ENCODE data around the gene SLC46A1. TPM values are rescaled to one million over a fixed set of nuclear protein-coding genes. Genes with fewer than 3 reads are reported as not detected.

Gene SLC46A1
- total and polyA plus RNA-seq, 2 of the 8 experiments (the other 6 are each of a cell fraction or from before 2014, with no cell fraction given), result 5.3 to 8.7 TPM

- peak; percentile 12; the same call in 1 of the 2 replicates for TF ChIP-seq NRF1 (IDR thresholded peaks at IDR 0.05; ENCODE audit: low read depth, low read length)
- TF ChIP-seq KDM4A (IDR thresholded peaks at IDR 0.05; ENCODE audit: low read depth, low read length, severe bottlenecking), result peak; percentile 86
- TF ChIP-seq MAFK (IDR thresholded peaks at IDR 0.05; ENCODE audit: low read depth, low read length), result no peak
- peak; percentile 63 for TF ChIP-seq ASH2L (IDR thresholded peaks at IDR 0.05; ENCODE audit: low read length)
- TF ChIP-seq POLR2A (IDR thresholded peaks at IDR 0.05; ENCODE audit: control extremely low read depth in 1 of 2, low read depth in 2 of 2, low read length in 2 of 2), result no peak
These were observed at the start of gene SLC46A1 (continued) for GRCh38 chr17:28405632-28406472.
